Measurements from ENCODE around the gene KDF1. TPM values are rescaled to one million over a fixed set of nuclear protein-coding genes. Genes with fewer than 3 reads are reported as not detected.
A peak's percentile ranks its signal among the peaks of the same experiment; 100 is the strongest.

Gene KDF1
- total RNA-seq, 1 donor from 2014 or later: 12.2 TPM

DNA sequence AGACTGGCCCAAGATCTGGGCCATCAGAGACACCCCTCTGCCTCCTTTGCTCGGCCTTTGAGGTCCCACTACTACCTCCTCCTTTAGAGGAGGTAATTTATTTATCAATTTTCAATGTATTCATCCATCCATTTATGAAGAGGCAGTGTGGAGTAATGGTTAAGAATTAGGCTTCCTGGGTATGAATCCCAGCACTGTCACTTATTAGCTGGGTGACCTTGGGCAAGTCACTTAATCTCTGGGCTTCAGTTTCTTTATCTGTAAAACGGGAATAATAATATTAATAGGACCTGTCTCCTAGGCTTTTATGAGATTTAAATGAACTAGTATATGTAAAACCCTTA is 48.1 kb downstream of the KDF1 start:
- Mint-ChIP-seq H3K36me3 (no peaks in the 10 kb centered on the region), H3K27me3 (peaks cover 7% of the 10 kb centered on the region), H3K4me1 (ENCODE audit: unreplicated experiment) (no peaks in the 10 kb centered on the region), H3K27ac (no peak overlapping the region), H3K9me3 (no peaks in the 10 kb centered on the region), H3K4me3 (no peak overlapping the region)
- TF ChIP-seq CTCF (conservative IDR thresholded peaks at IDR 0.05): no peak
- no peak for DNase-seq (ENCODE audit: extremely low spot score, unreplicated experiment)

- no peaks in the 10 kb centered on the region for H3K36me3 Mint-ChIP-seq
- DNase-seq (ENCODE audit: extremely low spot score, unreplicated experiment): no peak
- H3K27me3 Mint-ChIP-seq: peaks cover 7% of the 10 kb centered on the region
- no peak for TF ChIP-seq CTCF (conservative IDR thresholded peaks at IDR 0.05)
- peak overlapping the region; percentile 44 for H3K4me3 Mint-ChIP-seq
- H3K9me3 Mint-ChIP-seq: no peaks in the 10 kb centered on the region
- H3K4me1 Mint-ChIP-seq (ENCODE audit: unreplicated experiment): no peaks in the 10 kb centered on the region
- no peak overlapping the region for H3K27ac Mint-ChIP-seq
Observed at GRCh38 chr1:26911399-26912146, 48.7 kb downstream of the KDF1 start.

DNA sequence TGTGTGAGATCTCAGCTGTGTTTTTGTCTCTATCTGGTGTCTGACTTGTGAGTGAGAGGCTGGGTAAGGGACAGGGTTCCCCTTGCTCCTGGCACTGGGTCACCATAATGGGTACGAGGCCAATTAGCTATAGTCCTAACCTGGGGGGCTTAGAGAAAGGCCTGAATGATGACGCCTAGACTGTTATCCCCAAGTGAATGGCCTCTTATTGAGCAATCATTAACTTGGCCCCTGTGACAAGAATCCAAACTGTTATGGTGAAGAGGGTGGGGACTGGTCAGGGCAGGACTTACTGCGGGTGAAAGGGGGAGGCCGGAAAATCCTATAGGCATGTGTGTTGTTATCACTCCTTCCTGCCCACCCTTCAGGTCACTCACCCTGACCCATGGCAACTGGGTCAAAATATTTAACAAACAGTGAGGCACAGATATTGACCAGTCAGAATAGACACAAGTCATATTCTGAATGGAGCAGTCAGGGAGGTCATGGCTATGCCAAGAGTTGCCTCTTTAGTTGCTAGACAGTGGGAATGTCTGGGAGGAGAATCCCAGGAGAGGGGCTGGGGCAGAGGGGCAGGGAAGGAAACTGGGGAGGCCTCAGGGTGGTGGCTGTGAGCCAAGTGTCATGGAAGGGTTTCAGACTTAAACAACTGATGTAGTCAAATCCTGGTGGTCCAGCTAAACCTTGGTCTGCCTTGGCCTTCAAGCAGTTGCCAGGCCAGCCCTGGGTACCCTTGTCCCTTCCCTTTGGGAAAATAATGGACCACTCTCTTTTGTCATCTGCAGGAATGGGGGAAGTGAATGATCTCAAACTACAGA is 49.7 kb downstream of the KDF1 start:
- Mint-ChIP-seq H3K9me3 (no peaks in the 10 kb centered on the region), H3K27me3 (peaks cover 7% of the 10 kb centered on the region), H3K4me3 (peak overlapping the region; percentile 33), H3K4me1 (ENCODE audit: unreplicated experiment) (no peaks in the 10 kb centered on the region), H3K27ac (peak overlapping the region; percentile 45), H3K36me3 (no peaks in the 10 kb centered on the region)
- DNase-seq (ENCODE audit: extremely low spot score, unreplicated experiment): no peak
- no peak for TF ChIP-seq CTCF (conservative IDR thresholded peaks at IDR 0.05)

- no peak for DNase-seq (ENCODE audit: extremely low spot score, unreplicated experiment)
- H3K27me3 Mint-ChIP-seq: peaks cover 7% of the 10 kb centered on the region
- H3K27ac Mint-ChIP-seq: peak overlapping the region; percentile 45
- no peak for TF ChIP-seq CTCF (conservative IDR thresholded peaks at IDR 0.05)
- no peak overlapping the region for H3K4me3 Mint-ChIP-seq
- H3K9me3 Mint-ChIP-seq: no peaks in the 10 kb centered on the region
- no peaks in the 10 kb centered on the region for H3K36me3 Mint-ChIP-seq
- no peaks in the 10 kb centered on the region for H3K4me1 Mint-ChIP-seq (ENCODE audit: unreplicated experiment)
Observed at GRCh38 chr1:26909951-26910342, 50.3 kb downstream of the KDF1 start.

- peak overlapping the region; percentile 7 for H3K27ac Mint-ChIP-seq
- peaks cover 7% of the 10 kb centered on the region for H3K27me3 Mint-ChIP-seq
- H3K9me3 Mint-ChIP-seq: no peaks in the 10 kb centered on the region
- H3K4me1 Mint-ChIP-seq (ENCODE audit: unreplicated experiment): no peaks in the 10 kb centered on the region
- H3K36me3 Mint-ChIP-seq: no peaks in the 10 kb centered on the region
- no peak for TF ChIP-seq CTCF (conservative IDR thresholded peaks at IDR 0.05)
- H3K4me3 Mint-ChIP-seq: no peak overlapping the region
- no peak for DNase-seq (ENCODE audit: extremely low spot score, unreplicated experiment)
Observed at GRCh38 chr1:26907071-26907917, 53.0 kb downstream of the KDF1 start.

Data from type B pancreatic cell (in vitro differentiated cells).